Measurements from ENCODE around the gene TLE7. TPM values are rescaled to one million over a fixed set of nuclear protein-coding genes. Genes with fewer than 3 reads are reported as not detected.

The TLE7 gene
- total and polyA plus RNA-seq, 2 of the 4 experiments (the other 2 are of a cell fraction): not detected

DNA sequence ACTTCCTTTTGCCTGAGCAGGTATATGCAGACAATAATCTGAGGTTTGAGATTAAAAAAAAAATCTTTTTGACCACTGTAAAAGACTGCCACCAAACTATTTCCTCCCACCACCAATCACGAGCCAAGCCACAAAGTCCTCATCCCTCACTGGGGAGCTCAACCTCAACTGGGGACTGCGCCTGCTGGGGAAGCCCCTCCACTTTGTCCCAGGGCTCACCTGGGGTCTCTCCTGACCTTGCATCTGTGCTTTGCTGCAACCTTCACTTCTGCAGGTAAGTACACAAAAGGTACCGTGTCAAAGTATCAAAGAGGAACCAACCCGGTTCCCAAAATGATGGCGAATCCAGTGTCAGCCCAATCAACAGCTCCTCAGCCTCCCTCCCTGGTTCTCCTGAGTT lies 35.5 kb downstream of the TLE7 start:
- no peaks in the 10 kb centered on the region for H3K9me1 ChIP-seq (ENCODE audit: insufficient read depth, low read length)
- intact Hi-C loops (cut with micrococcal nuclease): no loop called here
- H2BK15ac ChIP-seq (ENCODE audit: low read depth, low read length): no peak overlapping the region
- no peak overlapping the region for H3K27ac ChIP-seq (ENCODE audit: insufficient read depth, low read length)
- dilution Hi-C loops (cut with HindIII; ENCODE audit: low sequenced_read_pairs, unreplicated experiment): no loop called here
- no peak overlapping the region for H2BK120ac ChIP-seq (ENCODE audit: low read depth, low read length)
- 60% methylated on average over 3 of the region's 5 CpGs; no CpG with 5 or more reads in 1 of the 2 experiments for WGBS, 2 experiments (ENCODE audit: extremely low coverage in 2 of 2, insufficient read length in 1 of 2)
- H3K9ac ChIP-seq (ENCODE audit: low read depth, low read length): no peak overlapping the region
- in situ Hi-C loops (cut with MboI; ENCODE audit: low sequenced_read_pairs): no loop called here
- no peak overlapping the region for H4K5ac ChIP-seq (ENCODE audit: low read depth, low read length)
- no peaks in the 10 kb centered on the region for H3K36me3 ChIP-seq (ENCODE audit: control insufficient read depth, insufficient read depth, low read length)
- DNase-seq (no peak), ATAC-seq (ENCODE audit: low read depth) (no peak)
- H3K79me1 ChIP-seq (ENCODE audit: low read depth in 1 of 2, low read length in 2 of 2): no peaks in the 10 kb centered on the region
- H4K8ac ChIP-seq (ENCODE audit: low read depth in 2 of 2, low read length in 2 of 2): no peak overlapping the region
- H2AFZ ChIP-seq (replicated peaks; ENCODE audit: low read length, poor library complexity): no peak overlapping the region
- H4K20me1 ChIP-seq (ENCODE audit: insufficient read depth, low read length): no peaks in the 10 kb centered on the region
- no peaks in the 10 kb centered on the region for H3K4me1 ChIP-seq (ENCODE audit: control insufficient read depth, insufficient read depth, low read length)
- no peak overlapping the region for H4K91ac ChIP-seq (ENCODE audit: insufficient read depth, low read depth, low read length)
- no peak overlapping the region for H3K14ac ChIP-seq (replicated peaks; ENCODE audit: low read depth, low read length)
- ChIA-PET CTCF (no interaction called here), POLR2A (ENCODE audit: unreplicated experiment) (no interaction called here)
- H2BK20ac ChIP-seq (ENCODE audit: low read depth, low read length): no peak overlapping the region
- H2AK5ac ChIP-seq (ENCODE audit: low read depth, low read length): no peak overlapping the region
- H3K56ac ChIP-seq (ENCODE audit: extremely low read depth, insufficient read depth, low read length): no peak overlapping the region
- peaks cover 14% of the 10 kb centered on the region for H3K27me3 ChIP-seq (ENCODE audit: control insufficient read depth, insufficient read depth, low read length)
- H3K4me2 ChIP-seq (ENCODE audit: low read depth, low read length): no peak overlapping the region
- no peak overlapping the region for H3K4me3 ChIP-seq (ENCODE audit: insufficient read depth, low read depth, low read length)
- no peak for TF ChIP-seq BHLHE40 (IDR thresholded peaks at IDR 0.05; ENCODE audit: low read depth, low read length)
- TF ChIP-seq USF2 (IDR thresholded peaks at IDR 0.05; ENCODE audit: low read depth, low read length): no peak
- TF ChIP-seq RAD21 (IDR thresholded peaks at IDR 0.05; ENCODE audit: low read length): no peak
- TF ChIP-seq NFE2L2 (IDR thresholded peaks at IDR 0.05; ENCODE audit: low read depth, low read length): no peak
- no peak for TF ChIP-seq CEBPB (IDR thresholded peaks at IDR 0.05; ENCODE audit: low read depth, low read length)
- TF ChIP-seq MAZ (IDR thresholded peaks at IDR 0.05; ENCODE audit: borderline replicate concordance, low read depth, low read length): no peak
- TF ChIP-seq ELK1 (IDR thresholded peaks at IDR 0.05; ENCODE audit: borderline replicate concordance, low read depth, low read length): no peak
- no peak for TF ChIP-seq RFX5 (IDR thresholded peaks at IDR 0.05; ENCODE audit: low read depth, low read length)
- no peak for TF ChIP-seq MAFK (IDR thresholded peaks at IDR 0.05; ENCODE audit: low read depth, low read length)
- no peak for TF ChIP-seq FOS (IDR thresholded peaks at IDR 0.05; ENCODE audit: low read depth, low read length)
- TF ChIP-seq CHD1 (IDR thresholded peaks at IDR 0.05; ENCODE audit: low read depth, low read length): no peak
- TF ChIP-seq SMC3 (IDR thresholded peaks at IDR 0.05; ENCODE audit: low read depth, low read length): no peak
- no peak for TF ChIP-seq MXI1 (IDR thresholded peaks at IDR 0.05; ENCODE audit: borderline replicate concordance, low read depth, low read length)
- no peak for TF ChIP-seq RCOR1 (IDR thresholded peaks at IDR 0.05; ENCODE audit: insufficient replicate concordance, low read length)
- no peak for TF ChIP-seq POLR2A (IDR thresholded peaks at IDR 0.05; ENCODE audit: low read depth, low read length)
- no peak overlapping the region for H2AK9ac ChIP-seq (replicated peaks; ENCODE audit: low read depth, low read length, poor library complexity)
- no peak overlapping the region for H3K4ac ChIP-seq (ENCODE audit: low read depth, low read length)
- no peaks in the 10 kb centered on the region for H3K9me3 ChIP-seq (ENCODE audit: control insufficient read depth, insufficient read depth, low read length)
- H3K18ac ChIP-seq (ENCODE audit: low read depth, low read length): no peak overlapping the region
- BruUV-seq (replicated peaks): no TSS peak
- no peak overlapping the region for H2BK5ac ChIP-seq (ENCODE audit: low read depth, low read length, poor library complexity, severe bottlenecking)
- no peak overlapping the region for H3K23ac ChIP-seq (ENCODE audit: low read depth, low read length)
